ENCODE results near the gene APBA2.
"Not testable (repeated sequence)": the region's sequence is repeated elsewhere in the genome, so short reads cannot be mapped to it uniquely, and the experiment has no call there.

APBA2 gene

DNA sequence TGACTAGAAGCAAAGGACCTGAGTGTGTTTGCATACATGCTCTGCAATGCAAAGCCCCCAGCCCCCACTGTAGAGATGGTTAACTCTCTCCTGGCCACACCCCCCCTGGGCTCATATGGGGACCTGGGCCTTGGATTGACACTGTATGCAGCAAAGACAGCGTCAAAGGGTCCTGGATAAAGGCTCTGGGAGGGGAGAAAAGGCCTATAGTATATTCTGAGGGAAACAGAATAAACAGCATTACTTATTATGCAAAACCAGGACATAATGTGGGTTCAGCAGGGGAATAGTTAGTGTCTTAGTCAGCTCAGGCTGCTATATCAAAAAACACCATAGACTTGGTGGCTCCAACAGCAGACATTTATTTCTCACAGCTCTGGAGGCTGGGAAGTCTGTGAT lies 158.7 kb downstream of the APBA2 start:
- no peak for DNase-seq

DNA sequence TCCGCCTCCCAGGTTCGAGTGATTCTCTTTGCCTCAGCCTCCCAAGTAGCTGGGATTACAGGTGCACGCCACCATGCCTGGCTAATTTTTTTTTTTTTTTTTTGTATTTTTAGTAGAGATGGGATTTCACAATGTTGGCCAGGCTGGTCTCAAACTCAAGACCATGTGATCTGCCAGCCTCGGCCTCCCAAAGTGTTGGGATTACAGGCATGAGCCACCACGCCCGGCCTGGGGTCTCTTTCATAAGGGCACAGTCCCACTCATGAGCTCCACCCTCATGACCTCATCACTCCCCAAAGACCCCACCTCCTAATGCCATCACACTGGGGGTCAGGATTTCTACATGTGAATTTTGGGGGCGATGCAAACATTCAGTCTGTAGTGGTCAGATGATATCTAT lies 159.4 kb downstream of the APBA2 start:
- DNase-seq = not testable (repeated sequence)

DNA sequence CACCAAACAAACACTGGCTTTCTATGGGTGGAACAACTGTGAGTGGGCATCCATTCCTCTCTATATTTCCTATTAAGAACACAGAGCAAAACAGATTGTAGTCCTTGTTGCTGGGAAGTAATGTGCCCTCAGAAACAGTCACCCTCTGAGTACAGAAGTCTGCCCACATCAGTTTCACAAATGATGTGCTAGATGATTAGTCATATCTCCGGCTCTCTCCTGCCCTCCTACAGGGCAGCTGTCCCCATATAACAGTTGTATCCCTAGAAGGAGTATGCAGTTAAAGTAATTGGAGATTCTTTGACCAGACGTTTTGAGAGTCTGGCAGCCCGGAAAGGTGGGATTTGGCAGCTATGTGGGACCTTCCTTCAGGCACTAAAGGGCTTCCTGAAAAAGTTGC lies 159.9 kb downstream of the APBA2 start:
- no peak for DNase-seq

- no peak for DNase-seq
Measured at GRCh38 chr15:29046281-29046810, 160.6 kb downstream of the APBA2 start.

DNA sequence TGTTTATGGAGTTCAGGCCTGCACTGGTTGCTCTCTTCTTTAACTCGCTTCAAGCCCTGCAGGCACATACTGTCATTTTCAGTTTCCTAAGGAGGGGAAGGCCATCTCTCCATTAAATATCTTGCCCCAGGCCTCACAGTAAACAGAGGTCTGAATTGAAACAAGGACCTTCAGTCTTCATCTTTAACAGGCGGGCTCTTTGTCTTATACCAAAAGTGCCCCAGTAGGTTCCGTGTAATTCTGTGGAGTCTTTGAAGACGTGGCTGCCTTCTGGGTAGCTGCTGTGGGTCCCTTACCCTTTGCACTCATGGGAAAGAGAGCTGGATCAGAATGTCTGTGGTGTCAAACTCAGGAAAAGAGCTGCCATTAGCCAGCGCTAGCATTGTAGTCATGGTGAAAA lies 161.2 kb downstream of the APBA2 start:
- no peak for DNase-seq

GRCh38 chr15:29048011-29048410 lies 162.2 kb downstream of the APBA2 start:
- DNase-seq = no peak

- DNase-seq = no peak
Measured at GRCh38 chr15:29050870-29051269, 165.1 kb downstream of the APBA2 start.

DNA sequence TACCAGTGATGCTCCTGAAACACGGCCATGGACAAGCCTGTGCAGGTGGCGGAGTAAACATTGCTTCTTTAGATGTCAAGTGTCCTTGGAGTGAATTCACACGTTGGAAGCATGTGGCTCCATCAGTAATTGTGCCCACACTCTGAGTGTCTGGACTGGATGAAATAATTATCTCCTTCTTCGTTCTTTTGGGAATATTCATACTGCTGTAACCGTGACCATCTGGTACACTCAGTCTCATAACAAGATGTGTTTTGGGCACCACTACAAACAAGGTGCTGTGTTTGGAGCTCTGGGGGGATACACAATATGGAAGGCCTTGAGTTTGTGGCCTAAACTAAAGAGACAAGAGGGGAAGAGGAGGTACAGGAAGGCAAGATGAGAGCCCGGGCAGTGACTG lies 165.6 kb downstream of the APBA2 start:
- no peak for DNase-seq

DNA sequence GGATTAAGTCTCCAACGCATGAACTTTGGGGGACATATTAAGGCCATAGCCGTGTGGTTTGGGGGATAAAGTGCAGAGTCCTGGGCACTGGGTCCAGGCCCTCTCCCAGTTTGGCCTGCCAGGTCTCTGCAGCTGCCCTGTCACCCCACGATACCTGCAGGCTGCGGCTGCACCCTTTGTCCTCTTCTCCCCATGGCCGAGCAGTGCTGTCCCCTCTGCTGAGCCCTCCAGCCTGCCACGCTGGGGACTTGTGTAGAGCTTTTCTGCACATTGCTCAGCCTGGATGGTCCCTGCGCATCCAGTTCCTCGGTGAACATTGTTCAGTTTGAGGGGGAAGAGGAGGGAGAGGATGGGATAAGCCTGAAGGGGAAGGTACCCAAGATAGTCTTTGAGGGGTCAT lies 167.2 kb downstream of the APBA2 start:
- no peak for DNase-seq

GRCh38 chr15:29053661-29054131 lies 167.9 kb downstream of the APBA2 start:
- DNase-seq = no peak

DNA sequence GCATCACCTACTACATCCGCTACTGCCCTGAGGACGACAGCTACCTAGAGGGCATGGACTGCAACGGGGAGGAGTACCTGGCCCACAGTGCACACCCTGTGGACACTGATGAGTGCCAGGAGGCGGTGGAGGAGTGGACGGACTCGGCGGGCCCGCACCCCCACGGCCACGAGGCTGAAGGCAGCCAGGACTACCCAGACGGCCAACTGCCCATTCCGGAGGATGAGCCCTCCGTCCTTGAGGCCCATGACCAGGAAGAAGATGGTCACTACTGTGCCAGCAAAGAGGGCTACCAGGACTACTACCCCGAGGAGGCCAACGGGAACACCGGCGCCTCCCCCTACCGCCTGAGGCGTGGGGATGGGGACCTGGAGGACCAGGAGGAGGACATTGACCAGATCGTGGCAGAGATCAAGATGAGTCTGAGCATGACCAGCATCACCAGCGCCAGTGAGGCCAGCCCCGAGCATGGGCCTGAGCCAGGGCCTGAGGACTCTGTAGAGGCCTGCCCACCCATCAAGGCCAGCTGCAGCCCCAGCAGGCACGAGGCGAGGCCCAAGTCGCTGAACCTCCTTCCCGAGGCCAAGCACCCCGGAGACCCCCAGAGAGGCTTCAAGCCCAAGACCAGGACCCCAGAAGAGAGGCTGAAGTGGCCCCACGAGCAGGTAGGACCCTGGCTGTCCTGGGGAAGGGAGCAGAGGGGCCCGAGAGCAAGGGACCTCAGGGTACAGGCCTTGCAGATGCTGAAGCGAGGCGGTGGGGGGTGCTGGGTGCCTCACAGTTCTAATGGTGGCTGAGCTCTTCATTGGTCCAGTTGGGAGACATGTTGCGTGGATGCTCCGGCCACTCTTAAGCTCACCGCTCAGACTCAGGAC lies 168.6 kb downstream of the APBA2 start:
- no peak for DNase-seq

- DNase-seq = no peak
Measured at GRCh38 chr15:29055876-29056275, 170.1 kb downstream of the APBA2 start.

GRCh38 chr15:29056839-29057450 lies 171.2 kb downstream of the APBA2 start:
- no peak for DNase-seq

- DNase-seq = no peak
Measured at GRCh38 chr15:29057856-29058255, 172.1 kb downstream of the APBA2 start.

GRCh38 chr15:29058903-29059539 lies 173.2 kb downstream of the APBA2 start:
- DNase-seq = no peak

DNA sequence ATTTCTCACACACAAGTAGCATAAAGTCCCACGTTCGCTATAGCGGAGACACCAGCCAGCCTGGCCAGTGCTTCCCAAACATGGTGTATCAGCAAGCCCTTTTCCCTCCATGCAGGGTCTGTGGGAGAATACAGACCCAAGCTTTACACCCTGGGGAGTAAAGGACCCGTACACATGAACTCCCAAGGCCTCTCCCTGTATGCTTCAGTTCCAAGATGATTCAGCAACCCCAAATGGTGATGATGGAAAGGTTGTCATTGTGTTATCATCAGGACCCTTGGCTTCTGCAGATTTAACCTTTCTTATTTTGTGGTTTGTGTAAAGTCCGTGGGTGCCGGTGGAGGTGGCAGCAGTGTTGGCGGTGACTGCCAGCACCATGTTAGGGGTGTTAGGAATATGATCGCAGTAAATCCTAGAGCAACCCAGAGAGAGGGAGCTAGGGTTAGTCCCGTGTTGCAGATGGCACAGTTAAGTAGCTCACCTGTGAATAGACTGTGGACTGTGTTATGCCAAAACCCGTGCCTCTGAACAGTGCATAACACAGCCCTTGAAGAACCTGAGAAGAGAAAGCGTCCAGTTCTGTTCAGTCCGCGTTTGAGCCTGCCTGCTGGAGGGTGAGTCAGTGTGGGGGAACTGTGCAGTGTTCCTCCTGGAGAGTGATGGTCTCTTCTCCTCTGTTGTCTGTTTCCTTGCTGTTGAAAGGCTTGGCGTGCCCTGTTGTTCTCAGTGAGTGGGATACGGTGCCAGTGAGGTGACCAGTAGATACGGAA lies 174.3 kb downstream of the APBA2 start:
- no peak for DNase-seq

DNA sequence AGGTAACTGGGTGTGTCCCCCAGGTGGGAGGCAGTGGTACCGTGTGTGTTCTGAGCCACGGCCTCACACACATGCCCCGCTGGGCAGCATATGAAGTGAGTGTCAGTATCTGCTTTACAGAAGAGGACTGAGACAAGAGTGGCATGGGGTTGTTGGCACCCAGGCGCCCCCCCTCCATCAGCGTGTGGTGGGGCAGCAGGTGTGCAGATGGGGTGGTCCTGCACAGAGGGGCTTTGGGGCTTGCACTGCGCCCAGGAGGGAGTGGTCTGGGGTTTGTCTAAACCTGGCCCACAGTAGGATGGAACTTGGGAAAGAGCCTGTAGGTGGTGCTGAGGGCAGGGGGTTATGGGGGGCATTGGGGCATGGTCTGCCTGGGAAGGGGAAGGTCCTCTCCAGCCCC lies 176.0 kb downstream of the APBA2 start:
- no peak for DNase-seq

DNA sequence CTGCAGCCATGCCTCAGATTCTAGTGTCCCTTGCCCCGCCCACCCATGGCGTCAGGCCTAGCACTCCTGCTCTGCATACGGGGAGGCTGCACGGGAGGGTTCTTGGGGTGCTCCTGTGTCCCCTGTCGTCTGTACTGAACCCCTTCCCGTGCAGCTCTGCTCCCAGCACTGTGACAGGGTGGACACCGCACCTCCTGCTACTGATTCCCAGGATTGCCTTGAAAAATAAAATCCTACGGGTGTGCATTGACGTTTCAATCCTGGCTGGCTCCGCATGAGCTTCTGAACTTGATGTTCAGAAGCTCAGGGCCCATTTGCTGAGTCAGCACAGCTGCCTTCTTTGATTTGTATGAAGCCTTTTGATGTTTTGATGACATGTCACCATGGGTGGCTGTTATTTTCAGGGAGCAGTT lies 176.4 kb downstream of the APBA2 start:
- DNase-seq = no peak

GRCh38 chr15:29062626-29063025 lies 176.9 kb downstream of the APBA2 start:
- no peak for DNase-seq

GRCh38 chr15:29063646-29064045 lies 177.9 kb downstream of the APBA2 start:
- DNase-seq = no peak

- DNase-seq = no peak
Measured at GRCh38 chr15:29064290-29064689, 178.5 kb downstream of the APBA2 start.

DNA sequence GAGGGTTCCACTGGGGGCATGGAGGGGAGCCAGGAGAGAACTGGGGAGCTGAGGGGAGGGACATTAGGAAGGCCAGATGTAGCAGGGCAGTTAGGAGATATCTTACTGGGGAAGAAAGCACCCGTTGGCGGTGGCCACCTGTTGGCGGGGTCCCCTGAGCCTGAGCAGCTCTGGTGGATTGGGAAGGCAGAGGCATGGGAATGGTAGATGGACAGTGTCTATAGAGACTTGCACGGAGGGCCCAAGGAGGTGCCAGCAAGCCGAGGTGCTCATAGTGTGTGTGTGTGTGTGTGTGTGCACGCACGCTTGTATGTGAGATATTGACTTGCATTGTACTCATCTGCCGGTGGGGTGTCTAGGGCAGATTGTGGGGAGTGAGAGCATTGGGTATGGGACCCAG lies 179.0 kb downstream of the APBA2 start:
- DNase-seq = no peak

GRCh38 chr15:29065571-29065970 lies 179.8 kb downstream of the APBA2 start:
- no peak for DNase-seq

Measured in KG1 (cell line).